ENCODE results near the gene MAS1. TPM values are rescaled to one million over a fixed set of nuclear protein-coding genes. Genes with fewer than 3 reads are reported as not detected.
A peak's percentile ranks its signal among the peaks of the same experiment; 100 is the strongest.

The MAS1 gene
- total and polyA plus RNA-seq, 4 donors, result 0.01 to 0.14 (median 0.02) TPM; not detected in 1

DNA sequence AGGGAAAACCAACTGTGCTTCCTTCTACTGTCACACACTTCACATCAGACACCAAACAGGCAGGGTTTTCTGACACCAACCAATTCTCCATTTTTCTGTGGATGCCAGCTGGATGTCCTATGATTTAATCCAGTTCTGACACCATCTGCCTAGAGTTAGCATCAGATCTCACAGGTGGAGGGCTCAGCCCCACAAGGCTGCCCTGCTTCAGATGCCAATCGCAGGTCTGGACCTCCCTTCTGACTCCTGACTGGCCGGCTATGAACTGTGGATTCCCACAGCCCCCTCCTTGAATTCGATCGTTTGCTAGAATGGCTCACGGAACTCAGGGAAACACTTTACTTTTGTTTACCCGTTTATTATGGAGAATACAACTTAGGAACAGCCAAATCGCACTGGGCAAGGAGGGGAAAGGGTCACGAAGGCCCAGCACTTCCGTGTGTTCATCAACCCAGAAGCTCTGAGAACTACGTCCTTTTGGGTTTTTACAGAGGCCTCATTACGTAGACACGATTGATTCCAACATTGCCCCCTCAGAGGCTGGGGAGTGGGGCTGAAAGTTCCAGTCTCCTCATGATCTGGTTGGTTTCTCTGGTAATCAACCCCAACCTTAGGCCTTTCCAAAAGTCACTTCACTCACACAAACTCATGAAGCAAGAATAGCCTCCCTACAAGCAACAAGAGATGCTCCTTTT, 25.4 kb upstream of the MAS1 start:
- Histone ChIP-seq H3K36me3 (ENCODE audit: control insufficient read depth in 4 of 4, insufficient read depth in 4 of 4, low read length in 4 of 4) (no peaks in the 10 kb centered on the region), H3K27ac (ENCODE audit: low read depth in 1 of 2, low read length in 1 of 2) (no peak overlapping the region), H3K9me3 (ENCODE audit: control insufficient read depth in 4 of 4, insufficient read depth in 3 of 4, low read length in 3 of 4) (peaks cover 0 to 5% (median 0%) of the 10 kb centered on the region in 4 donors), H3K27me3 (ENCODE audit: control insufficient read depth in 3 of 3, insufficient read depth in 3 of 3, low read length in 2 of 3) (no peaks in the 10 kb centered on the region), H3K4me1 (ENCODE audit: control insufficient read depth in 5 of 5, insufficient read depth in 5 of 5, low read length in 5 of 5) (peaks cover 0 to 1% (median 0%) of the 10 kb centered on the region in 5 donors), H3K9ac (ENCODE audit: insufficient read depth in 1 of 2, low read length in 2 of 2) (no peak overlapping the region), H3K4me3 (no peak overlapping the region)
- TF ChIP-seq, protein P1, sequence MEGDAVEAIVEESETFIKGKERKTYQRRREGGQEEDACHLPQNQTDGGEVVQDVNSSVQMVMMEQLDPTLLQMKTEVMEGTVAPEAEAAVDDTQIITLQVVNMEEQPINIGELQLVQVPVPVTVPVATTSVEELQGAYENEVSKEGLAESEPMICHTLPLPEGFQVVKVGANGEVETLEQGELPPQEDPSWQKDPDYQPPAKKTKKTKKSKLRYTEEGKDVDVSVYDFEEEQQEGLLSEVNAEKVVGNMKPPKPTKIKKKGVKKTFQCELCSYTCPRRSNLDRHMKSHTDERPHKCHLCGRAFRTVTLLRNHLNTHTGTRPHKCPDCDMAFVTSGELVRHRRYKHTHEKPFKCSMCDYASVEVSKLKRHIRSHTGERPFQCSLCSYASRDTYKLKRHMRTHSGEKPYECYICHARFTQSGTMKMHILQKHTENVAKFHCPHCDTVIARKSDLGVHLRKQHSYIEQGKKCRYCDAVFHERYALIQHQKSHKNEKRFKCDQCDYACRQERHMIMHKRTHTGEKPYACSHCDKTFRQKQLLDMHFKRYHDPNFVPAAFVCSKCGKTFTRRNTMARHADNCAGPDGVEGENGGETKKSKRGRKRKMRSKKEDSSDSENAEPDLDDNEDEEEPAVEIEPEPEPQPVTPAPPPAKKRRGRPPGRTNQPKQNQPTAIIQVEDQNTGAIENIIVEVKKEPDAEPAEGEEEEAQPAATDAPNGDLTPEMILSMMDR (IDR thresholded peaks at IDR 0.05; ENCODE audit: control extremely low read depth, extremely low read depth), result no peak
- DNase-seq (no peak), ATAC-seq (ENCODE audit: insufficient read depth, low FRiP score) (no peak)
- 90 to 91% methylated on average over 12 of the region's 12 CpGs for WGBS, 2 donors

DNA sequence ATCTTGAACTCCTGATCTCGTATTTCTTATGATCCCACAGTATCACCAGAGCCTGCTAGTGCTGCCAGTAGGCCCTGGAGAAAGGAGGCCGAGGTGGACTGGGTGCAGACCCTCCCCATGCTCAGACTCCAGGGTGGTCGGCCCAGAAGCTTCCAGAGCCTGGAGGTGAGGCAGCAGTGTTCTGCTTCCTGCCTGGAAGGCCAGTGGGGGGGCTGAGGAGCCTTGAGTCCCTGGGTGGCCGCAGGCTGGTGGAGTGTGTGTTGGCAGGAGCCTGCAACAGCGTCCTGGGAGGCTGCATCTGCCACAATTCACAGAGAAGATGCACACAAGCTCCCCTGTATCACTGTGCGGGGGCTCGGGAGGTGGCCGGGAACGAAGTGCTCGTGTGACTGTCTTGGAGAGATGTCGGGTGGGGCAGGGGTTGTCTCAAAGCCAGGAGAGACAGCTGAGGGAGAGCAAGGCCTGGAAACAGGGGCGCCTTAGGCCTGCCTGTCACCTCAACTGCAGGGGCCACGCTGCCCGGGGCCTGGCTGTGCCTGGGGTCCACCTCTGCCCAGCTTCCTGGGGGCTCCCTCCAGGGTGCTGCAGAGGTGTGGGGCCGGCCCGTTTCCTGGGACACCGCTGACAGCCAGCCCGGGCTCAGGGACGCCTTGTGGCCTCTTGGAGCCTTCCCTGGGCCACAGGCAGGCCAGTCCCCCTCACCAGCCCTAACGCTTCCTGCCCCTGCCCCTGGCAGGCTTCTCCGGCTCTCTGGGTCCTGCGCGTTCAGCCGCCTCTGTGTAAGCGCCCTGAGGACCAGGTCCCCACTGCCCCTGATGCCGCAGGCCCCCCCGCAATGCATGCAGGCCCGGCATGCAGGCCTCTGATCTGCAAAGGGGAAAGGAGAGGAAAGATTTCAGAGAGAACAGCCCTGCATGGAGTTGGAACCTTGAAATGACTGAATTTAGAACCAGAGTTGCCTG, 24.2 kb upstream of the MAS1 start:
- no peak for DNase-seq
- Histone ChIP-seq H3K27ac (ENCODE audit: low read depth in 1 of 2, low read length in 1 of 2) (no peak overlapping the region), H3K27me3 (ENCODE audit: control insufficient read depth in 3 of 3, insufficient read depth in 3 of 3, low read length in 2 of 3) (no peaks in the 10 kb centered on the region), H3K9ac (ENCODE audit: insufficient read depth in 1 of 2, low read length in 2 of 2) (no peak overlapping the region), H3K4me3 (no peak overlapping the region), H3K4me1 (ENCODE audit: control insufficient read depth in 5 of 5, insufficient read depth in 5 of 5, low read length in 5 of 5) (peaks cover 0 to 1% (median 0%) of the 10 kb centered on the region in 5 donors), H3K9me3 (ENCODE audit: control insufficient read depth in 4 of 4, insufficient read depth in 3 of 4, low read length in 3 of 4) (peaks cover 0 to 5% (median 0%) of the 10 kb centered on the region in 4 donors), H3K36me3 (ENCODE audit: control insufficient read depth in 4 of 4, insufficient read depth in 4 of 4, low read length in 4 of 4) (no peaks in the 10 kb centered on the region)
- WGBS, 2 donors, result 88 to 91% methylated on average over 26 to 28 of the region's 28 CpGs
- TF ChIP-seq, protein P1 (IDR thresholded peaks at IDR 0.05; ENCODE audit: control extremely low read depth, extremely low read depth), result no peak
- no peak for ATAC-seq (ENCODE audit: insufficient read depth, low FRiP score)

DNA sequence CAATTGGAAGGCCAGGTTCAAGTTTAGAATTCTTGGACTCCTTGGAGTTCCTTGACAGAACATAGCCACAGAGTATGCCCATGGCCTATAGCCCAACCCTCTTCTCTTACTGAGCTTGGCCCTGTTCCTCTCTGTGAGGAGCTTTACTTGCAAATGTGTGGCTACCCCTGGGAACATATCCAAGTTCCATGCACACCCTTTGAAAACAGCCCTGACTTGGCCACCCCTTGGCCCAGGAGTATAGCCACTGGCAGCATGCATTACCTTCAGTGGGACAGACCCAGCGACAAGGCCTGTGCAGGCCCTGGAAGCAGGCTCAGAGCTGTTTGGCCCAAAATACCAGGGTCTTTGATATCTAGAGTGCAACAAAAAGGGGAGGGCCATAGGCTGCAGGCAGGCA, 19.5 kb upstream of the MAS1 start:
- TF ChIP-seq, protein P1 (IDR thresholded peaks at IDR 0.05; ENCODE audit: control extremely low read depth, extremely low read depth), result no peak
- H3K9ac ChIP-seq (ENCODE audit: insufficient read depth in 1 of 2, low read length in 2 of 2), result no peak overlapping the region
- peak overlapping the region in 1 of 2 donors; percentile 1 for H3K27ac ChIP-seq (ENCODE audit: low read depth in 1 of 2, low read length in 1 of 2)
- WGBS, 2 donors, result 77 to 100% methylated on average over 1 of the region's 1 CpG
- no peak for ATAC-seq (ENCODE audit: insufficient read depth, low FRiP score)
- H3K27me3 ChIP-seq (ENCODE audit: control insufficient read depth in 3 of 3, insufficient read depth in 3 of 3, low read length in 2 of 3), result no peaks in the 10 kb centered on the region
- no peaks in the 10 kb centered on the region for H3K36me3 ChIP-seq (ENCODE audit: control insufficient read depth in 4 of 4, insufficient read depth in 4 of 4, low read length in 4 of 4)
- no peak for DNase-seq
- H3K4me1 ChIP-seq (ENCODE audit: control insufficient read depth in 5 of 5, insufficient read depth in 5 of 5, low read length in 5 of 5), result peaks cover 0 to 11% (median 2%) of the 10 kb centered on the region in 5 donors
- H3K9me3 ChIP-seq (ENCODE audit: control insufficient read depth in 4 of 4, insufficient read depth in 3 of 4, low read length in 3 of 4), result peaks cover 0 to 8% (median 0%) of the 10 kb centered on the region in 4 donors
- H3K4me3 ChIP-seq, result no peak overlapping the region
